Choroid plexus epithelial cell (primary cell): ENCODE measurements around the gene CHRNG.

Experiments used
- DNase-seq: peaks from one replicate; pipeline ENCODE4 v3.0.0-alpha.2; 2010; ENCODE audit warnings: low read depth
- H3K4me3 ChIP-seq: 2 replicates; pipeline ENCODE4 v1.5.1; 2011; ENCODE audit warnings: low read depth, mild to moderate bottlenecking, control low read depth, low read length, moderate library complexity
- TF ChIP-seq, protein P1 (sequence below): conservative IDR thresholded peaks from 2 replicates; pipeline ENCODE4 v1.5.1; 2011; ENCODE audit warnings: low read depth, mild to moderate bottlenecking, control low read depth, inconsistent platforms, low read length, moderate library complexity

CHRNG gene

DNA sequence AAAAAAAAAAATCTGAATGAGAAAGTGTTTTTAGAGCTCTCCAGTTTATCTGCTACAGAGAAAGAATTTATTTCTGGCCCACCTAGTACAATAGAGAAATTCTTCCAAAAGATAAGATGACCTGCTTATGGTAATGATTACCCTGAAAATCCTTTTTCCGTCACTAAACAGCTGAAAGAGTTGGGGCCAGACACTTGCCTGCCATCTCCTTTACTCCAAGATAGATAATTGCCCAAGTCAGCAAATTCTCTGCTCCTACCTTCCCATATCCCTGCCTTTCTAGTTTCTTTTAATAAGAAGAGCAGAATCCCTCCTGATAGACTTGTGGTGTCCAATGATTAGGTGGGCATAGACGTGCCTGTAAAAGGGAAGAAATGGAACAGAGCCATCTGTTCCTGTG lies 39.1 kb downstream of the CHRNG start:
- no peak for DNase-seq
- no peak overlapping the region for H3K4me3 ChIP-seq
- TF ChIP-seq, protein P1, sequence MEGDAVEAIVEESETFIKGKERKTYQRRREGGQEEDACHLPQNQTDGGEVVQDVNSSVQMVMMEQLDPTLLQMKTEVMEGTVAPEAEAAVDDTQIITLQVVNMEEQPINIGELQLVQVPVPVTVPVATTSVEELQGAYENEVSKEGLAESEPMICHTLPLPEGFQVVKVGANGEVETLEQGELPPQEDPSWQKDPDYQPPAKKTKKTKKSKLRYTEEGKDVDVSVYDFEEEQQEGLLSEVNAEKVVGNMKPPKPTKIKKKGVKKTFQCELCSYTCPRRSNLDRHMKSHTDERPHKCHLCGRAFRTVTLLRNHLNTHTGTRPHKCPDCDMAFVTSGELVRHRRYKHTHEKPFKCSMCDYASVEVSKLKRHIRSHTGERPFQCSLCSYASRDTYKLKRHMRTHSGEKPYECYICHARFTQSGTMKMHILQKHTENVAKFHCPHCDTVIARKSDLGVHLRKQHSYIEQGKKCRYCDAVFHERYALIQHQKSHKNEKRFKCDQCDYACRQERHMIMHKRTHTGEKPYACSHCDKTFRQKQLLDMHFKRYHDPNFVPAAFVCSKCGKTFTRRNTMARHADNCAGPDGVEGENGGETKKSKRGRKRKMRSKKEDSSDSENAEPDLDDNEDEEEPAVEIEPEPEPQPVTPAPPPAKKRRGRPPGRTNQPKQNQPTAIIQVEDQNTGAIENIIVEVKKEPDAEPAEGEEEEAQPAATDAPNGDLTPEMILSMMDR, result no peak

DNA sequence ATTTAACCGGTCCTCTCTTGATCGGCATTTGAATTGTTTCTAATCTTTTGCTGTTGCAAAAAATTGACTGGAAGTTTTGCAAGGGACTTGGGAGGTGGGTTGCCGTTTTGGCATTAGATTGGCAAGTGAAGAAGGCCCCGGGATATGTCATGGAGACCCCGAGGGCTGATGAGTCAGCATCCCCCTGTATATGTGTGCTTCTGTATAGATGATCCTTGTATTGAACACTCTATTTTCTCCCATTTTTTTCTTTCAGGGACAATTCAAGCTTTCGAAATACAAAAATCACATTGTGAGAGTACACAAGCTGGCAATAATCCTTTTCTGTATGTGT lies 41.1 kb downstream of the CHRNG start:
- DNase-seq, result no peak
- no peak overlapping the region for H3K4me3 ChIP-seq
- TF ChIP-seq, protein P1, result no peak

DNA sequence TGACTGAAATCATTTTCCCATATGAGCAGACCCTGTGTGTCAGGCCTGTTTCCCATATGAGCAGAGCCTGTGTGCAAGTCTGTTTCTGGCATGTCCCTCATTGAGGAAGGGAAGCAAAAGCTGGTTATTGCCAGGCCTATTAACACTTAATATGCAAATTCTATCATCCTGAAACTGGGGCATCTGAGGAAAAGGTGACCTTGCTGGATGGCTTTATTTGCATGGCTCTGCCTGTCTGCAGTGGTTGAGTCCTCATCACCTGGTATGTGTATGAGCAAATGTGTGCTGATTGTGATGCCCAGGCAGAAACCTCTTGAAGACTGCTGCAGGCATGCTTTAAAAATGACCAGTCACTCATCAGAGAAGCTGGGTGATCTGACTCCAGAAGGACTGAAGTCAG lies 42.2 kb downstream of the CHRNG start:
- no peak overlapping the region for H3K4me3 ChIP-seq
- TF ChIP-seq, protein P1, result no peak
- DNase-seq, result no peak

DNA sequence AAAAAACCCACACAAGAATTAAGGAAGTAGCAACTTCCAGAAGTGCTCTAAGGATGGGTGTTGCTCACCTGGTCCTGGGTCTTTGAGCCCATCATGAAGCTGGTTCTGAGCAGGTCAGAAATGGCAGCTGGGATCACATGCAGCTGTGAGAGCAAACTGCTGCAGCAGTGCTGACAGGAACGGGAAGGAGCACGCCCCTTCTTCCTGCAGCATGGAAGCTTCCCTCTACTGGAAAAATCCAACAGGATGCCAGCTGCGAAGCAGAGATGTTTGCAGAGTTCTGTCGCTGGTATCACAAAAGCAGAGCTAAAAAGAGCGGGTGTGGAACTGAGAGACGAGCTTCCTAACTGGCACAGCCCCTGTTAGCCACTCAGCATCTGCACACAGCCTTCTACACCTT lies 44.7 kb downstream of the CHRNG start:
- H3K4me3 ChIP-seq, result no peak overlapping the region
- DNase-seq, result no peak
- TF ChIP-seq, protein P1, result no peak

DNA sequence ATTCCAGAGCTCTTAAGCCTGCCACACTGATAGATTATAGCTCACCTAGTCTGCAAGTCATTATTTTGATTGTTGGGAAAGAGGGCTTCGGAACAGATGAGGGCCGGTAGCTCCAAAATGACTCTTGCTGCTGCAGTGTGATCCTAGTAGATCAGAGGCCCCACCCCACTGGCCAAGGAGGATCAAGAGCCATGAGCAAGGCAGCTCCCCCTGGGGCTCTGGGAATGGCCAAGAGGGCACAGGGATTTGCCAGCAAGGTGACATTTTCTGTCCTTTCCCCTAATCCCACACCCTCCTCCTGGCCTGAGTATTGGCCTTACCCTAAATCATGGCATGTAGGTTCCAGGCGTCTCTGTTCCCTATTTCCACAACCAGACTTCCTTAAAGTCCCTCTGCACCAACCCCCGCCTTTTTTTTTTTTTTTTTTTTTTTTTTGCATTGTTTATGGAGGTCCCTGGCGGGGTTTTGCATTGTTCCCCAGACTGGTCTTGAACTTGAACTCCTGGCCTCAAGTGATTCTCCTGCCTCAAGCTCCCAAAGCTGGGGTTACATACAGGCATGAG lies 47.5 kb downstream of the CHRNG start:
- TF ChIP-seq, protein P1, result no peak
- no peak for DNase-seq
- H3K4me3 ChIP-seq, result no peak overlapping the region

DNA sequence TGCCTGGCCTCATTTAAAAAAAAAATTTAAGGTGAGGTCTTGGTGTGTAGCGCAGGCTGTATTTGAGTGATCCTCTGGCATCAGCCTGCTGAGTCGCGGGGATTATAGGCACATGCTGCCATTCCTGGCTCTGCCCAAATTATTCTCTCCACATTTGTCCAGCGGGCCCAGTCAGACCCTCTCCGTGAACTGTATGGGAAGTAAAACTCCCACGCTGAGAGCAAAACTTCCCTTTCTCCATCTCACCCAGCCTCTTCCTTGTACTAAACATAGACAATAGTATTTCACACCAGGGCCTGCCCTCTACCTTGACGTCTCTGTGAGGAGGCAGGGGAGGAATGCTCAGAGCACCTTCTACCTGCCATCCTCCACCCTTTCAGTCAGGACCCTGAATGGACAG lies 48.0 kb downstream of the CHRNG start:
- DNase-seq, result no peak
- H3K4me3 ChIP-seq, result no peak overlapping the region
- TF ChIP-seq, protein P1, result no peak

DNA sequence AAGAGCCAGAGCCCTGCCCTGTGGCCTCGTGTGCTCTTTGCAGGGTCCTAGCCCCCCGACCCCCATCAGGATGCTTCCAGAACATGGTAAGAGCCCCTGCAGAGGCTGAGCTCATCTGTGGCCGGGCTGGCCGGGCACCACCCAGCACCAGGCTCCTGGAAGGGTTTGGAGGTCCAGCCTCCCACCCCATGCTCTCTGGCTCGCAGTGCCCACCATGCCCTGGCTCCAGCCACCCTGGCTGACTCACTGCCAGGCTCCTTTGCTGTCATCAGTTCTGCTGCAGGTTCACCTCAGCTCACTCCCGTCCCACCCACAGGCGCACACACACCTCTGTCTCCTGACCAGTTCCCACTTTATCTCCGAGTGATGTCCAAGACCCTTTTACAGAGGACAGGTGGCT lies 48.5 kb downstream of the CHRNG start:
- DNase-seq, result no peak
- H3K4me3 ChIP-seq, result no peak overlapping the region
- TF ChIP-seq, protein P1, result no peak
